ENCODE measurements around the gene KIAA0513.

DNA sequence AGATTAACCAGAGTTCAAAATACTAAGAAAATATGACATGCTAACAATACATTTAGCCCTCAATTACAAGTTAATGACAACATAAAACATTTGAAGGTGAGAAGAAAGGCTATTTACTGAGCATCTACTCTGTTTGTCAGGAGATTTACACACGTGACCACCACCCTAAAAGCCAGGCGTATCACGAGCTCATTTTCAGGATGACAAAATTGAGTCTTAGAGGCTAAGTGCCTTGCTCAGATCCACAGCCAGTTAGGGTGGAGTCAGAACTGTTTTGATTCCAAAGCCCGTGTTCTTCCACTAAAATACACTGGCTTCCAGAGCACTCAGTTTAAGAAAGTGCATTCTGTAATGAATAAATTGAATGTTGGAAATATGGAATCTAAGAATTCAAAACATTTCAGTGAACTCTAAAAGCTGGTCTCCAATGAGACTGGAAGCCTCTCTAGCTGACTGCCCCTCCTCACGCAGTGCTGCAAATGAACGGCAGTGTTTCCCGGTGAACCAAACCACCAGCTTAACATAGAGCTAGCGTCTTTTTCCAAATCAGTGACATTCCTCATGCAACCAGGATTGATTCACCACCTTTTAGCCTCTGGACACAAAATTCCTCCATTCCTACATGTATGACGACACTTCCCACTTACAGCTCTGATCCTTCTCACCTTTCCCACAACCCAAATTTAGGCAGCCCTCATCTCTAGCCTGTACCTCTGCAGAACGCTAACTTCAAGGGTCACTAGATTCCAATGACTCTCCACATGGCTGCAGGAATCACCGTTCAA is 22.1 kb upstream of the KIAA0513 start:
- TF ChIP-seq, protein P1, sequence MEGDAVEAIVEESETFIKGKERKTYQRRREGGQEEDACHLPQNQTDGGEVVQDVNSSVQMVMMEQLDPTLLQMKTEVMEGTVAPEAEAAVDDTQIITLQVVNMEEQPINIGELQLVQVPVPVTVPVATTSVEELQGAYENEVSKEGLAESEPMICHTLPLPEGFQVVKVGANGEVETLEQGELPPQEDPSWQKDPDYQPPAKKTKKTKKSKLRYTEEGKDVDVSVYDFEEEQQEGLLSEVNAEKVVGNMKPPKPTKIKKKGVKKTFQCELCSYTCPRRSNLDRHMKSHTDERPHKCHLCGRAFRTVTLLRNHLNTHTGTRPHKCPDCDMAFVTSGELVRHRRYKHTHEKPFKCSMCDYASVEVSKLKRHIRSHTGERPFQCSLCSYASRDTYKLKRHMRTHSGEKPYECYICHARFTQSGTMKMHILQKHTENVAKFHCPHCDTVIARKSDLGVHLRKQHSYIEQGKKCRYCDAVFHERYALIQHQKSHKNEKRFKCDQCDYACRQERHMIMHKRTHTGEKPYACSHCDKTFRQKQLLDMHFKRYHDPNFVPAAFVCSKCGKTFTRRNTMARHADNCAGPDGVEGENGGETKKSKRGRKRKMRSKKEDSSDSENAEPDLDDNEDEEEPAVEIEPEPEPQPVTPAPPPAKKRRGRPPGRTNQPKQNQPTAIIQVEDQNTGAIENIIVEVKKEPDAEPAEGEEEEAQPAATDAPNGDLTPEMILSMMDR (IDR thresholded peaks at IDR 0.05) = no peak
- TF ChIP-seq POLR2A (IDR thresholded peaks at IDR 0.05) = no peak

Data from body of pancreas (tissue), 4 donors.